OCI-M1 (cell line): Measurements from ENCODE around the gene CTRB2.
"Not testable (repeated sequence)": the region's sequence is repeated elsewhere in the genome, so short reads cannot be mapped to it uniquely, and the experiment has no call there.

ENCODE experiments used
- DNase-seq: peaks from one replicate; lab custom pipeline; 2025; lab: John Stamatoyannopoulos, UW

The CTRB2 gene

GRCh38 chr16:75205961-75206748 lies 806 bp downstream of the CTRB2 start:
- DNase-seq: not testable (repeated sequence)

GRCh38 chr16:75205438-75205837 lies 1.5 kb downstream of the CTRB2 start:
- DNase-seq: not testable (repeated sequence)

GRCh38 chr16:75204905-75205304 lies 2.1 kb downstream of the CTRB2 start:
- DNase-seq: not testable (repeated sequence)

GRCh38 chr16:75204410-75204758 lies 2.6 kb downstream of the CTRB2 start:
- no peak for DNase-seq

GRCh38 chr16:75203667-75204409 lies 3.1 kb downstream of the CTRB2 start:
- DNase-seq: peak; percentile 16

GRCh38 chr16:75203096-75203495 lies 3.9 kb downstream of the CTRB2 start:
- no peak for DNase-seq

GRCh38 chr16:75202069-75202590 lies 4.8 kb downstream of the CTRB2 start:
- no peak for DNase-seq

GRCh38 chr16:75198135-75198600 lies 8.8 kb downstream of the CTRB2 start:
- DNase-seq: peak; percentile 39

- DNase-seq: peak; percentile 28
Observed at GRCh38 chr16:75197522-75198134, 9.3 kb downstream of the CTRB2 start.

GRCh38 chr16:75196836-75197235 lies 10.1 kb downstream of the CTRB2 start:
- DNase-seq: no peak

- DNase-seq: no peak
Observed at GRCh38 chr16:75195811-75196790, 10.9 kb downstream of the CTRB2 start.

- no peak for DNase-seq
Observed at GRCh38 chr16:75193730-75194444, 13.1 kb downstream of the CTRB2 start.

- no peak for DNase-seq
Observed at GRCh38 chr16:75193265-75193650, 13.7 kb downstream of the CTRB2 start.

GRCh38 chr16:75192606-75193264 lies 14.2 kb downstream of the CTRB2 start:
- no peak for DNase-seq

- DNase-seq: no peak
Observed at GRCh38 chr16:75189638-75190245, 17.2 kb downstream of the CTRB2 start.

GRCh38 chr16:75188832-75189477 lies 18.0 kb downstream of the CTRB2 start:
- no peak for DNase-seq

GRCh38 chr16:75181630-75182029 lies 25.3 kb downstream of the CTRB2 start:
- peak; percentile 90 for DNase-seq

- no peak for DNase-seq
Observed at GRCh38 chr16:75179208-75179607, 27.8 kb downstream of the CTRB2 start.

GRCh38 chr16:75176926-75177325 lies 30.0 kb downstream of the CTRB2 start:
- DNase-seq: peak; percentile 7
